Liver (tissue), 9 donors: ENCODE results near the gene CCDC63. TPM values are rescaled to one million over a fixed set of nuclear protein-coding genes. Genes with fewer than 3 reads are reported as not detected.

Experiments used
- DNase-seq: peaks from one replicate; pipeline ENCODE4 v3.0.0-alpha.2; 2017; ENCODE audit warnings: low spot score
- H3K27ac ChIP-seq, 2 donors: one replicate each; pipeline ENCODE4 v1.7.0; 2013; ENCODE audit warnings: inconsistent platforms in 2 of 2, low read length in 2 of 2, control low read depth in 1 of 2, low read depth in 1 of 2, mild to moderate bottlenecking in 1 of 2
- H3K27me3 ChIP-seq, 4 donors: one replicate each; pipeline versions ENCODE4 v1.6.1 to v1.7.0; 2013; ENCODE audit warnings: low read length in 3 of 4, inconsistent platforms in 1 of 4, mild to moderate bottlenecking in 1 of 4, moderate library complexity in 1 of 4; ENCODE audit not compliant: control insufficient read depth in 4 of 4, insufficient read depth in 4 of 4
- H3K36me3 ChIP-seq, 4 donors: one replicate each; pipeline versions ENCODE4 v1.6.1 to v1.7.0; 2013; ENCODE audit warnings: low read length in 3 of 4, mild to moderate bottlenecking in 3 of 4, low read depth in 1 of 4, moderate library complexity in 1 of 4; ENCODE audit not compliant: control insufficient read depth in 4 of 4, insufficient read depth in 3 of 4
- H3K4me1 ChIP-seq, 4 donors: one replicate each; pipeline versions ENCODE4 v1.6.1 to v1.7.0; 2013; ENCODE audit warnings: low read length in 3 of 4, mild to moderate bottlenecking in 3 of 4, moderate library complexity in 1 of 4; ENCODE audit not compliant: control insufficient read depth in 4 of 4, insufficient read depth in 4 of 4
- H3K4me3 ChIP-seq, 3 donors: one replicate each; pipeline versions ENCODE4 v1.6.1 to v1.7.0; 2013; ENCODE audit warnings: low read length in 3 of 3, control low read depth in 1 of 3, low read depth in 1 of 3, mild to moderate bottlenecking in 1 of 3
- H3K9ac ChIP-seq, 2 donors: one replicate each; pipeline ENCODE4 v1.7.0; 2013; ENCODE audit warnings: low read length in 2 of 2, mild to moderate bottlenecking in 2 of 2, moderate library complexity in 2 of 2, control low read depth in 1 of 2, low read depth in 1 of 2
- H3K9me3 ChIP-seq, 4 donors: one replicate each; pipeline versions ENCODE4 v1.6.1 to v1.7.0; 2013; ENCODE audit warnings: low read length in 3 of 4; ENCODE audit not compliant: control insufficient read depth in 4 of 4
- ATF3 ChIP-seq: IDR thresholded peaks from 2 replicates; pipeline ENCODE4 v1.6.1; 2016; ENCODE audit warnings: antibody characterized with exemption
- CTCF ChIP-seq: fragments of 150-350 bp; IDR thresholded peaks from 2 replicates; pipeline ENCODE4 v1.5.1; 2017; ENCODE audit warnings: improper control_type of control experiment, low read depth, low read length; ENCODE audit not compliant: missing input control
- FOXA1 ChIP-seq: IDR thresholded peaks from 2 replicates; pipeline ENCODE4 v1.6.1; 2016; ENCODE audit warnings: antibody characterized with exemption
- FOXA2 ChIP-seq: IDR thresholded peaks from 2 replicates; pipeline ENCODE4 v1.6.1; 2016; ENCODE audit warnings: antibody characterized with exemption
- GABPA ChIP-seq, 2 donors: IDR thresholded peaks in 1 of 2; conservative IDR thresholded peaks in 1 of 2; 2 replicates each; pipeline ENCODE4 v1.6.1; 2016; ENCODE audit warnings: antibody characterized with exemption in 2 of 2, mild to moderate bottlenecking in 1 of 2, moderate library complexity in 1 of 2
- HNF4A ChIP-seq, 2 donors: conservative IDR thresholded peaks; 2 replicates each; pipeline ENCODE4 v1.6.1; 2016; ENCODE audit warnings: antibody characterized with exemption in 2 of 2, mild to moderate bottlenecking in 2 of 2
- JUND ChIP-seq, 2 donors: IDR thresholded peaks; 2 replicates each; pipeline ENCODE4 v1.6.1; 2016; ENCODE audit warnings: antibody characterized with exemption in 2 of 2
- RAD21 ChIP-seq, 2 donors: IDR thresholded peaks; 2 replicates each; pipeline ENCODE4 v1.6.1; 2016; ENCODE audit warnings: antibody characterized with exemption in 2 of 2, mild to moderate bottlenecking in 2 of 2
- SP1 ChIP-seq: IDR thresholded peaks from 2 replicates; pipeline ENCODE4 v1.6.1; 2018; ENCODE audit warnings: antibody characterized with exemption, mild to moderate bottlenecking
- YY1 ChIP-seq: IDR thresholded peaks from 2 replicates; pipeline ENCODE4 v1.6.1; 2016; ENCODE audit warnings: antibody characterized with exemption, mild to moderate bottlenecking
- ZBTB33 ChIP-seq: IDR thresholded peaks from 2 replicates; pipeline ENCODE4 v1.6.1; 2016; ENCODE audit warnings: antibody characterized with exemption
- WGBS: extraction: QIAGEN DNeasy Blood & Tissue Kit; methylation state at CpG from one replicate; pipeline ENCODE4 v1.1.7; 2013; 5-methylcytosine and 5-hydroxymethylcytosine counted together
- polyA plus RNA-seq, 2 donors: library from polyadenylated mRNA; stranded (reverse) in 1 of 2; unstranded in 1 of 2; fragments of 200-250 nt in 1 of 2; fragments of >200 nt in 1 of 2; fragmentation: Nextera tagmentation in 1 of 2; extraction: Ambion mirVana in 1 of 2; gene quantifications; one replicate each; pipeline versions ENCODE4 v1.2.1 to v1.2.3, GENCODE V29; 2013 to 2015
- total RNA-seq, 2 donors: library from RNA; depleted of rRNA; stranded (reverse); fragments of >200 nt; gene quantifications; one replicate each; pipeline ENCODE4 v1.2.3, GENCODE V29; 2014
- donor health status: healthy.
- donor health status: healthy.
- donor health status: healthy.
- donor health status: healthy.
- donor health status: healthy.

Gene CCDC63
- total and polyA plus RNA-seq, 4 donors = not detected

- H3K27ac ChIP-seq = no peak overlapping the region
- H3K9ac ChIP-seq = no peak overlapping the region
- no peak for DNase-seq
- no peaks in the 10 kb centered on the region for H3K9me3 ChIP-seq
- no peaks in the 10 kb centered on the region for H3K27me3 ChIP-seq
- H3K36me3 ChIP-seq = no peaks in the 10 kb centered on the region
- WGBS = 77% methylated on average over 16 of the region's 16 CpGs
- no peak overlapping the region for H3K4me3 ChIP-seq
- no peak for TF ChIP-seq HNF4A (conservative IDR thresholded peaks at IDR 0.05)
- H3K4me1 ChIP-seq = no peaks in the 10 kb centered on the region
Measured at GRCh38 chr12:110931315-110931728, 84.5 kb downstream of the CCDC63 start.

GRCh38 chr12:110932046-110932445, 85.3 kb downstream of the CCDC63 start:
- no peaks in the 10 kb centered on the region for H3K36me3 ChIP-seq
- no peak overlapping the region for H3K4me3 ChIP-seq
- H3K27ac ChIP-seq = no peak overlapping the region
- no peaks in the 10 kb centered on the region for H3K27me3 ChIP-seq
- 49% methylated on average over 11 of the region's 11 CpGs for WGBS
- no peaks in the 10 kb centered on the region for H3K9me3 ChIP-seq
- no peaks in the 10 kb centered on the region for H3K4me1 ChIP-seq
- no peak for DNase-seq
- no peak overlapping the region for H3K9ac ChIP-seq
- no peak for TF ChIP-seq RAD21 (IDR thresholded peaks at IDR 0.05)

- DNase-seq = no peak
- Histone ChIP-seq H3K27me3 (no peaks in the 10 kb centered on the region), H3K27ac (no peak overlapping the region), H3K36me3 (no peaks in the 10 kb centered on the region), H3K4me1 (peaks cover 0 to 3% (median 0%) of the 10 kb centered on the region in 4 donors), H3K9ac (no peak overlapping the region), H3K9me3 (no peaks in the 10 kb centered on the region), H3K4me3 (no peak overlapping the region)
- no peak for TF ChIP-seq FOXA2
- TF ChIP-seq RAD21 (IDR thresholded peaks at IDR 0.05) = no peak
- TF ChIP-seq GABPA (IDR thresholded peaks at IDR 0.05 in 1 of 2, conservative IDR thresholded peaks at IDR 0.05 in 1 of 2) = no peak
- TF ChIP-seq CTCF = no peak
- TF ChIP-seq YY1 = no peak
- no peak for TF ChIP-seq FOXA1
- TF ChIP-seq JUND (IDR thresholded peaks at IDR 0.05) = no peak
- no peak for TF ChIP-seq ZBTB33
- no peak for TF ChIP-seq SP1
- TF ChIP-seq ATF3 = no peak
- 91% methylated on average over 16 of the region's 16 CpGs for WGBS
Measured at GRCh38 chr12:110933326-110933974, 86.7 kb downstream of the CCDC63 start.
